Hepatocyte (in vitro differentiated cells): ENCODE measurements around the gene BTRC.

Source experiments
- CTCF ChIP-seq: fragments of 200-600 bp; sonication (generic); IDR thresholded peaks from 2 replicates; pipeline ENCODE4 v1.5.1; 2016; ENCODE audit warnings: antibody characterized with exemption, mild to moderate bottlenecking; ENCODE audit not compliant: poor library complexity
- EZH2 ChIP-seq: fragments of 200-600 bp; sonication (generic); IDR thresholded peaks from 2 replicates; pipeline ENCODE4 v1.6.1; 2016; ENCODE audit warnings: antibody characterized with exemption, mild to moderate bottlenecking, borderline replicate concordance
- EZH2phosphoT487 ChIP-seq: fragments of 200-600 bp; sonication (generic); IDR thresholded peaks from one replicate; pipeline ENCODE4 v1.6.1; 2018; ENCODE audit warnings: antibody characterized with exemption, mild to moderate bottlenecking, low read depth, moderate library complexity; ENCODE audit not compliant: unreplicated experiment, severe bottlenecking

GRCh38 chr10:101373063-101373462, 19.1 kb downstream of the BTRC start:
- TF ChIP-seq CTCF (no peak), EZH2 (no peak), EZH2phosphoT487 (no peak)
